HepG2 (cell line): ENCODE data around the gene PSMD3. TPM values are rescaled to one million over a fixed set of nuclear protein-coding genes. Genes with fewer than 3 reads are reported as not detected.

ENCODE experiments used
- ATF2 ChIP-seq: sonication (generic); formaldehyde crosslinking; IDR thresholded peaks from 2 replicates; pipeline ENCODE4 v1.4.0; 2020; ENCODE audit warnings: missing genetic modification reagents
- CTCF ChIP-seq: sonication (generic); formaldehyde crosslinking; IDR thresholded peaks from 2 replicates; pipeline ENCODE4 v1.5.0; 2020; ENCODE audit warnings: mild to moderate bottlenecking, missing genetic modification reagents, moderate library complexity
- FLYWCH1 ChIP-seq: sonication (generic); formaldehyde crosslinking; IDR thresholded peaks from 2 replicates; pipeline ENCODE4 v1.8.1; 2023; ENCODE audit warnings: mild to moderate bottlenecking, missing genetic modification reagents
- GMEB1 ChIP-seq: sonication (generic); formaldehyde crosslinking; IDR thresholded peaks from 2 replicates; pipeline ENCODE4 v1.5.1; 2020; ENCODE audit warnings: missing genetic modification reagents, mild to moderate bottlenecking, borderline replicate concordance
- LCORL ChIP-seq, 2 experiments: fragments of 450-650 bp in 1 of 2; sonication (generic) in 1 of 2; formaldehyde crosslinking in 1 of 2; IDR thresholded peaks; 2 replicates each; pipeline versions ENCODE4 v1.5.0 to v1.6.1; 2017 to 2020; ENCODE audit warnings: antibody characterized with exemption in 1 of 2, missing genetic modification reagents in 1 of 2
- NFAT5 ChIP-seq: sonication (generic); formaldehyde crosslinking; IDR thresholded peaks from 2 replicates; pipeline ENCODE4 v1.4.0; 2020; ENCODE audit warnings: missing genetic modification reagents
- RXRA ChIP-seq: sonication (generic); formaldehyde crosslinking; IDR thresholded peaks from 2 replicates; pipeline ENCODE4 v1.5.1; 2020; ENCODE audit warnings: missing genetic modification reagents
- SMYD3 ChIP-seq: sonication (generic); formaldehyde crosslinking; IDR thresholded peaks from 2 replicates; pipeline ENCODE4 v1.8.1; 2023; ENCODE audit warnings: mild to moderate bottlenecking, missing genetic modification reagents
- STAT5B ChIP-seq: sonication (generic); formaldehyde crosslinking; IDR thresholded peaks from 2 replicates; pipeline ENCODE4 v1.4.0; 2020; ENCODE audit warnings: missing genetic modification reagents
- ZBTB1 ChIP-seq: sonication (generic); formaldehyde crosslinking; IDR thresholded peaks from 2 replicates; pipeline ENCODE4 v1.4.0; 2020; ENCODE audit warnings: missing genetic modification reagents, borderline replicate concordance
- ZBTB39 ChIP-seq: sonication (generic); formaldehyde crosslinking; IDR thresholded peaks from 2 replicates; pipeline ENCODE4 v1.5.0; 2020; ENCODE audit warnings: missing genetic modification reagents
- ZNF101 ChIP-seq: sonication (generic); formaldehyde crosslinking; IDR thresholded peaks from 2 replicates; pipeline ENCODE4 v1.4.0; 2020; ENCODE audit warnings: mild to moderate bottlenecking, low read depth, missing genetic modification reagents, borderline replicate concordance
- ZNF550 ChIP-seq: sonication (generic); formaldehyde crosslinking; IDR thresholded peaks from 2 replicates; pipeline ENCODE4 v1.4.0; 2020; ENCODE audit warnings: mild to moderate bottlenecking, missing genetic modification reagents, borderline replicate concordance
- ZNF572 ChIP-seq: sonication (generic); formaldehyde crosslinking; IDR thresholded peaks from 2 replicates; pipeline ENCODE4 v1.5.1; 2020; ENCODE audit warnings: mild to moderate bottlenecking, missing genetic modification reagents
- ZNF615 ChIP-seq: sonication (generic); formaldehyde crosslinking; IDR thresholded peaks from 2 replicates; pipeline ENCODE4 v1.5.0; 2020; ENCODE audit warnings: mild to moderate bottlenecking, missing genetic modification reagents, borderline replicate concordance
- ZSCAN21 ChIP-seq: sonication (generic); formaldehyde crosslinking; IDR thresholded peaks from 2 replicates; pipeline ENCODE4 v1.8.0; 2022; ENCODE audit warnings: mild to moderate bottlenecking, missing genetic modification reagents, moderate library complexity, borderline replicate concordance
- polyA plus RNA-seq, 8 experiments: library from polyadenylated mRNA; depleted of rRNA in 3 of 8; stranded (reverse) in 7 of 8; unstranded in 1 of 8; fragments of >200 nt; fragmentation: Illumina TruSeq in 4 of 8; extraction: Trizol in 4 of 8; gene quantifications; 2 replicates each; pipeline versions ENCODE4 v1.2.1 to v1.2.3, GENCODE V29; 2011 to 2016; ENCODE audit warnings: low read depth in 4 of 8, missing spikeins in 1 of 8, mixed read lengths in 1 of 8; ENCODE audit not compliant: insufficient read depth in 1 of 8
- total RNA-seq, 5 experiments: library from RNA; depleted of rRNA; stranded (reverse); fragments of >200 nt; fragmentation: Illumina TruSeq; extraction: Trizol; gene quantifications; 2 replicates each; pipeline ENCODE4 v1.2.3, GENCODE V29; 2016; ENCODE audit warnings: low read depth in 1 of 5

The PSMD3 gene
- total and polyA plus RNA-seq, 2 of the 13 experiments (the other 11 are each of a cell fraction or from before 2014, with no cell fraction given), result 97.4 to 146 TPM

GRCh38 chr17:39952680-39953470, 27.7 kb upstream of the PSMD3 start (continued):
- peak; percentile 68; the same call in 1 of the 2 replicates for TF ChIP-seq ZBTB39
- TF ChIP-seq LCORL (IDR thresholded peaks at IDR 0.05), result no peak
- TF ChIP-seq LCORL (CRISPR knock-in tag; IDR thresholded peaks at IDR 0.05), result peak; percentile 85
- no peak for TF ChIP-seq FLYWCH1 (CRISPR knock-in tag)
- no peak for TF ChIP-seq ZNF572
- TF ChIP-seq RXRA (CRISPR knock-in tag), result no peak
- no peak for TF ChIP-seq ZSCAN21
- TF ChIP-seq ATF2 (CRISPR knock-in tag), result no peak
- no peak for TF ChIP-seq CTCF (CRISPR knock-in tag)
- TF ChIP-seq ZNF101 (CRISPR knock-in tag), result no peak
- no peak for TF ChIP-seq SMYD3 (CRISPR knock-in tag)
- TF ChIP-seq STAT5B (CRISPR knock-in tag), result no peak
- no peak for TF ChIP-seq GMEB1 (CRISPR knock-in tag)
- TF ChIP-seq ZNF550, result 0 out of 2 replicates have a peak, but pooled peaks have one; percentile 38
- TF ChIP-seq ZNF615 (CRISPR knock-in tag), result no peak
- no peak for TF ChIP-seq ZBTB1
- no peak for TF ChIP-seq NFAT5
